HepG2 (cell line): ENCODE data around the gene INAFM2. TPM values are rescaled to one million over a fixed set of nuclear protein-coding genes. Genes with fewer than 3 reads are reported as not detected.
A peak's percentile ranks its signal among the peaks of the same experiment; 100 is the strongest.

Experiments used
- ELF3 ChIP-seq: IDR thresholded peaks from 2 replicates; pipeline ENCODE4 v1.6.1; 2016; ENCODE audit warnings: missing genetic modification reagents, missing compliant biosample characterization
- GRHL1 ChIP-seq: sonication (generic); formaldehyde crosslinking; conservative IDR thresholded peaks from 2 replicates; pipeline ENCODE4 v1.8.0; 2022; ENCODE audit warnings: missing genetic modification reagents
- HNRNPL ChIP-seq: fragments of 200-400 bp; formaldehyde crosslinking; IDR thresholded peaks from 2 replicates; pipeline ENCODE4 v1.6.1; 2017; ENCODE audit warnings: mild to moderate bottlenecking, low read depth, low read length
- IRF1 ChIP-seq: sonication (generic); formaldehyde crosslinking; IDR thresholded peaks from 2 replicates; pipeline ENCODE4 v1.4.0; 2020; ENCODE audit warnings: low read depth, mild to moderate bottlenecking, missing genetic modification reagents
- MIER3 ChIP-seq: IDR thresholded peaks from 2 replicates; pipeline ENCODE4 v1.6.1; 2016; ENCODE audit warnings: missing compliant biosample characterization, borderline replicate concordance
- PATZ1 ChIP-seq: sonication (generic); formaldehyde crosslinking; IDR thresholded peaks from 2 replicates; pipeline ENCODE4 v1.4.0; 2020; ENCODE audit warnings: missing genetic modification reagents
- PCBP1 ChIP-seq: fragments of 200-400 bp; formaldehyde crosslinking; IDR thresholded peaks from 2 replicates; pipeline ENCODE4 v1.6.1; 2017; ENCODE audit warnings: mild to moderate bottlenecking, low read depth, low read length, borderline replicate concordance
- RAD51 ChIP-seq: fragments of 450-650 bp; IDR thresholded peaks from 2 replicates; pipeline ENCODE4 v1.6.1; 2016; ENCODE audit warnings: borderline replicate concordance
- RERE ChIP-seq: IDR thresholded peaks from 2 replicates; pipeline ENCODE4 v1.6.1; 2016; ENCODE audit warnings: low read depth, missing genetic modification reagents, missing compliant biosample characterization
- RFX5 ChIP-seq: IDR thresholded peaks from 2 replicates; pipeline ENCODE4 v1.6.1; 2011; ENCODE audit warnings: low read depth, low read length, improper control_type of control experiment
- SATB2 ChIP-seq: sonication (generic); formaldehyde crosslinking; IDR thresholded peaks from 2 replicates; pipeline ENCODE4 v1.5.0; 2020; ENCODE audit warnings: missing genetic modification reagents
- XRCC5 ChIP-seq: fragments of 200-400 bp; formaldehyde crosslinking; optimal IDR thresholded peaks from 2 replicates; pipeline ENCODE3; 2017; ENCODE audit warnings: mild to moderate bottlenecking, low read length
- ZNF121 ChIP-seq: sonication (generic); formaldehyde crosslinking; IDR thresholded peaks from 2 replicates; pipeline ENCODE4 v1.5.0; 2020; ENCODE audit warnings: mild to moderate bottlenecking, missing genetic modification reagents
- ZNF44 ChIP-seq: sonication (generic); formaldehyde crosslinking; IDR thresholded peaks from 2 replicates; pipeline ENCODE4 v1.5.1; 2020; ENCODE audit warnings: mild to moderate bottlenecking, missing genetic modification reagents
- ZNF446 ChIP-seq: sonication (generic); formaldehyde crosslinking; IDR thresholded peaks from 2 replicates; pipeline ENCODE4 v1.5.0; 2020; ENCODE audit warnings: mild to moderate bottlenecking, missing genetic modification reagents
- ZNF547 ChIP-seq: sonication (generic); formaldehyde crosslinking; IDR thresholded peaks from 2 replicates; pipeline ENCODE4 v1.5.1; 2020; ENCODE audit warnings: mild to moderate bottlenecking, missing genetic modification reagents
- ZNF589 ChIP-seq: sonication (generic); formaldehyde crosslinking; conservative IDR thresholded peaks from 2 replicates; pipeline ENCODE4 v1.8.0; 2022; ENCODE audit warnings: mild to moderate bottlenecking, moderate library complexity, missing genetic modification reagents
- ZNF644 ChIP-seq: IDR thresholded peaks from 2 replicates; pipeline ENCODE4 v1.6.1; 2016; ENCODE audit warnings: low read depth
- ZNF766 ChIP-seq: sonication (generic); formaldehyde crosslinking; IDR thresholded peaks from 2 replicates; pipeline ENCODE4 v1.5.0; 2020; ENCODE audit warnings: missing genetic modification reagents, borderline replicate concordance
- ZNF850 ChIP-seq: sonication (generic); formaldehyde crosslinking; conservative IDR thresholded peaks from 2 replicates; pipeline ENCODE4 v1.9.0; 2021; ENCODE audit warnings: mild to moderate bottlenecking, missing genetic modification reagents
- polyA plus RNA-seq, 8 experiments: library from polyadenylated mRNA; depleted of rRNA in 3 of 8; stranded (reverse) in 7 of 8; unstranded in 1 of 8; fragments of >200 nt; fragmentation: Illumina TruSeq in 4 of 8; extraction: Trizol in 4 of 8; gene quantifications; 2 replicates each; pipeline versions ENCODE4 v1.2.1 to v1.2.3, GENCODE V29; 2011 to 2016; ENCODE audit warnings: low read depth in 4 of 8, missing spikeins in 1 of 8, mixed read lengths in 1 of 8; ENCODE audit not compliant: insufficient read depth in 1 of 8
- total RNA-seq, 5 experiments: library from RNA; depleted of rRNA; stranded (reverse); fragments of >200 nt; fragmentation: Illumina TruSeq; extraction: Trizol; gene quantifications; 2 replicates each; pipeline ENCODE4 v1.2.3, GENCODE V29; 2016; ENCODE audit warnings: low read depth in 1 of 5

The INAFM2 gene
- total and polyA plus RNA-seq, 2 of the 13 experiments (the other 11 are each of a cell fraction or from before 2014, with no cell fraction given) = 5.5 to 6.5 TPM

GRCh38 chr15:40320931-40321371 lies 2.5 kb upstream of the INAFM2 start (continued):
- TF ChIP-seq ZNF850 (CRISPR knock-in tag) (no peak), ZNF121 (CRISPR knock-in tag) (no peak), XRCC5 (peak; percentile 43), ZNF766 (CRISPR knock-in tag) (no peak), ZNF44 (no peak), PCBP1 (no peak), ELF3 (CRISPR knock-in tag) (peak; percentile 29; the same call in 1 of the 2 replicates), GRHL1 (CRISPR knock-in tag) (no peak), ZNF547 (CRISPR knock-in tag) (no peak), RFX5 (no peak), RERE (CRISPR knock-in tag) (no peak), ZNF446 (no peak), MIER3 (CRISPR knock-in tag) (no peak), HNRNPL (no peak), RAD51 (no peak), IRF1 (CRISPR knock-in tag) (no peak), SATB2 (CRISPR knock-in tag) (no peak), ZNF644 (CRISPR knock-in tag) (no peak), PATZ1 (CRISPR knock-in tag) (peak; percentile 34; the same call in 1 of the 2 replicates), ZNF589 (CRISPR knock-in tag) (no peak)
